ENCODE data around the gene PLD4.
A peak's percentile ranks its signal among the peaks of the same experiment; 100 is the strongest.
"Not testable (repeated sequence)": the region's sequence is repeated elsewhere in the genome, so short reads cannot be mapped to it uniquely, and the experiment has no call there.

The PLD4 gene

GRCh38 chr14:104924421-104925213 is at the start of gene PLD4:
TSS of gene PLD4 (plus strand) at chr14:104924879. CDS start at chr14:104927141, 2,262 bp downstream.
- DNase-seq, result peak; percentile 39 to 41

GRCh38 chr14:104875412-104875751 is 49.3 kb upstream of the PLD4 start:
- DNase-seq, result no peak

- DNase-seq, result no peak
Observed at GRCh38 chr14:104875811-104876210, 48.9 kb upstream of the PLD4 start.

- DNase-seq, result peak; percentile 4 to 69
Observed at GRCh38 chr14:104876251-104876699, 48.4 kb upstream of the PLD4 start.

GRCh38 chr14:104877066-104877805 is 47.4 kb upstream of the PLD4 start:
- DNase-seq, result no peak

GRCh38 chr14:104877806-104878550 is 46.7 kb upstream of the PLD4 start:
- no peak for DNase-seq

GRCh38 chr14:104878582-104878981 is 46.1 kb upstream of the PLD4 start:
- DNase-seq, result no peak

GRCh38 chr14:104879201-104879982 is 45.3 kb upstream of the PLD4 start:
- DNase-seq, result no peak

- no peak for DNase-seq
Observed at GRCh38 chr14:104879983-104880565, 44.6 kb upstream of the PLD4 start.

- DNase-seq, result no peak
Observed at GRCh38 chr14:104880584-104881210, 44.0 kb upstream of the PLD4 start.

GRCh38 chr14:104881369-104881979 is 43.2 kb upstream of the PLD4 start:
- no peak for DNase-seq

- no peak for DNase-seq
Observed at GRCh38 chr14:104882325-104882973, 42.2 kb upstream of the PLD4 start.

- no peak for DNase-seq
Observed at GRCh38 chr14:104882991-104883660, 41.6 kb upstream of the PLD4 start.

- no peak for DNase-seq
Observed at GRCh38 chr14:104883681-104884361, 40.9 kb upstream of the PLD4 start.

GRCh38 chr14:104884381-104884780 is 40.3 kb upstream of the PLD4 start:
- DNase-seq, result not testable (repeated sequence)

- DNase-seq, result no peak
Observed at GRCh38 chr14:104885031-104885972, 39.4 kb upstream of the PLD4 start.

- DNase-seq, result no peak
Observed at GRCh38 chr14:104885973-104886689, 38.5 kb upstream of the PLD4 start.

Measured in inflammatory macrophage treated with lipopolysaccharide for 1 hour (primary cell).